Measurements from ENCODE around the gene DDX41.

DNA sequence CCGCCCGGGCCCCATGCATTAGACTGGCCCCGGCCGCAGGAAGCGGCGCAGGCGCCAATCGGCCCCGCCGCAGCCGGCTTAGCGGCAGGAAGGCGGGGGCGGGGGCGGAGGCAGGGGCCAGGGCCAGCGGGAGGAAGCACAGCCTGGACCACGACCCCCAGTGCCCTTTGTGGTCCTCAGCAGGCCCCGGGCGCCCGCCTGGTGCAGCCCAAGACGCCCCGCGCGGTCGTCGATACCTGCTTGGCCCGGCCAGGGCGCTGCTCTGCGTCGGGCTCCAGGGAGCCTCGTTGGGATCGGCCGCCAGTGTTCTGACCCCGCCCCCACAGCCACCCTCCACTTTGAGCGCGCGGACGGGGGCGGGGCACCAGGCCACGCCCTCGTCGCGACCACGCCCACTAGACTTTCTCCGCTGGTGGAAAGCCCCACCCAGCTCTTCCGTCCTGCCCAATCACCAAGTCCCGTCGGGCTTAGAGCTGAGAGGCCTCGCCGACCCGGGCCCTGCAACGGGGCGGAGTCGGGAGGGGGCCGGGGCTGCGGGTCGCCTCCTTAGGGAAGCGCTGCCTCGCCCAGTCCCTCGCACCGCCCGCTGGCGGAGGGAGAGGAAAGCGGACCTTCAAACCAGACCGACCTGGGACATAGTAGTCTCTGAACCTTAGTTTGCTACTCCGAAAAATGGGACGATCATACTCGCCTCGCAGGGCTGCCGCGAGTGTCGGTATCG is 19.3 kb downstream of the DDX41 start, which contains the start of gene PDLIM7:
- TF ChIP-seq, protein P1, sequence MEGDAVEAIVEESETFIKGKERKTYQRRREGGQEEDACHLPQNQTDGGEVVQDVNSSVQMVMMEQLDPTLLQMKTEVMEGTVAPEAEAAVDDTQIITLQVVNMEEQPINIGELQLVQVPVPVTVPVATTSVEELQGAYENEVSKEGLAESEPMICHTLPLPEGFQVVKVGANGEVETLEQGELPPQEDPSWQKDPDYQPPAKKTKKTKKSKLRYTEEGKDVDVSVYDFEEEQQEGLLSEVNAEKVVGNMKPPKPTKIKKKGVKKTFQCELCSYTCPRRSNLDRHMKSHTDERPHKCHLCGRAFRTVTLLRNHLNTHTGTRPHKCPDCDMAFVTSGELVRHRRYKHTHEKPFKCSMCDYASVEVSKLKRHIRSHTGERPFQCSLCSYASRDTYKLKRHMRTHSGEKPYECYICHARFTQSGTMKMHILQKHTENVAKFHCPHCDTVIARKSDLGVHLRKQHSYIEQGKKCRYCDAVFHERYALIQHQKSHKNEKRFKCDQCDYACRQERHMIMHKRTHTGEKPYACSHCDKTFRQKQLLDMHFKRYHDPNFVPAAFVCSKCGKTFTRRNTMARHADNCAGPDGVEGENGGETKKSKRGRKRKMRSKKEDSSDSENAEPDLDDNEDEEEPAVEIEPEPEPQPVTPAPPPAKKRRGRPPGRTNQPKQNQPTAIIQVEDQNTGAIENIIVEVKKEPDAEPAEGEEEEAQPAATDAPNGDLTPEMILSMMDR (IDR thresholded peaks at IDR 0.05): peak in 5 of 12 donors; percentile 14 to 39 (median 17)
- peak; percentile 77 to 98 for TF ChIP-seq POLR2A (IDR thresholded peaks at IDR 0.05)

All from heart left ventricle (tissue), 13 donors.